ENCODE measurements around the gene SMCHD1.

SMCHD1 gene

GRCh38 chr18:2853926-2854664 lies 198.6 kb downstream of the SMCHD1 start:
- no peak for DNase-seq

Measured in suppressor macrophage (primary cell).